OCI-LY7 (cell line): ENCODE results near the gene DOCK9. TPM values are rescaled to one million over a fixed set of nuclear protein-coding genes. Genes with fewer than 3 reads are reported as not detected.

Source experiments
- BruUV-seq: library from RNA; stranded (reverse); fragments of 400-500 nt; replicated peaks from 2 replicates; lab custom pipeline; 2021; lab: Mats Ljungman, UMichigan
- CTCF ChIA-PET: fragments of 300-600 bp; sonication (Branson Sonifier 250); formaldehyde crosslinking; loops from one replicate; lab custom pipeline; 2022; ENCODE audit warnings: antibody characterized with exemption; ENCODE audit not compliant: unreplicated experiment; lab: Charles Lee
- POLR2A ChIA-PET: fragments of 300-600 bp; sonication (Branson Sonifier 250); formaldehyde crosslinking; loops from one replicate; lab custom pipeline; 2022; ENCODE audit warnings: antibody characterized with exemption; lab: Charles Lee
- DNase-seq: peaks from one replicate; pipeline ENCODE4 v3.0.0-alpha.2; 2015; ENCODE audit warnings: low spot score
- H2AFZ ChIP-seq: fragments of 200-600 bp; sonication (generic), shearing (Covaris generic); 2 replicates; pipeline ENCODE4 v1.6.1; 2014; ENCODE audit warnings: mild to moderate bottlenecking, antibody characterized with exemption, low read length, moderate library complexity
- H3K27ac ChIP-seq: fragments of 200-600 bp; sonication (generic); 2 replicates; pipeline ENCODE4 v1.5.1; 2014; ENCODE audit warnings: mixed run types, low read depth, mild to moderate bottlenecking, moderate library complexity, low read length, inconsistent platforms; ENCODE audit not compliant: poor library complexity, severe bottlenecking
- H3K36me3 ChIP-seq: fragments of 200-600 bp; sonication (generic); 2 replicates; pipeline ENCODE4 v1.6.1; 2014; ENCODE audit warnings: mild to moderate bottlenecking, antibody characterized with exemption, low read length, moderate library complexity, mixed read lengths; ENCODE audit not compliant: insufficient read depth
- H3K4me1 ChIP-seq: fragments of 200-600 bp; sonication (generic); 2 replicates; pipeline ENCODE4 v1.5.1; 2014; ENCODE audit warnings: mild to moderate bottlenecking, low read length; ENCODE audit not compliant: insufficient read depth, poor library complexity, severe bottlenecking
- H3K4me2 ChIP-seq: fragments of 200-600 bp; sonication (generic); 2 replicates; pipeline ENCODE4 v1.6.1; 2014; ENCODE audit warnings: mild to moderate bottlenecking, low read length
- H3K4me3 ChIP-seq: fragments of 200-600 bp; sonication (generic); 2 replicates; pipeline ENCODE4 v1.5.1; 2014; ENCODE audit warnings: mild to moderate bottlenecking, low read depth, low read length; ENCODE audit not compliant: poor library complexity, severe bottlenecking
- H3K79me2 ChIP-seq: fragments of 200-600 bp; sonication (generic); 2 replicates; pipeline ENCODE4 v1.6.1; 2016; ENCODE audit warnings: low read depth, mild to moderate bottlenecking, low read length, moderate library complexity, mixed read lengths; ENCODE audit not compliant: insufficient read depth
- H3K9me2 ChIP-seq: fragments of 200-600 bp; sonication (generic); 2 replicates; pipeline ENCODE4 v1.6.1; 2016; ENCODE audit warnings: mild to moderate bottlenecking, low read length, mixed read lengths; ENCODE audit not compliant: insufficient read depth
- H3K9me3 ChIP-seq: fragments of 200-600 bp; sonication (generic); 2 replicates; pipeline ENCODE4 v1.6.1; 2014; ENCODE audit warnings: mild to moderate bottlenecking, mixed run types, low read length, mixed read lengths
- H4K20me1 ChIP-seq: fragments of 200-600 bp; sonication (generic); 2 replicates; pipeline ENCODE4 v1.6.1; 2014; ENCODE audit warnings: mild to moderate bottlenecking, antibody characterized with exemption, low read length, moderate library complexity, mixed read lengths; ENCODE audit not compliant: insufficient read depth
- CTCF ChIP-seq: fragments of 200-600 bp; sonication (generic); conservative IDR thresholded peaks from 2 replicates; pipeline ENCODE4 v1.5.1; 2014; ENCODE audit warnings: mild to moderate bottlenecking, antibody characterized with exemption, low read length, moderate library complexity, mixed read lengths
- EZH2phosphoT487 ChIP-seq: fragments of 200-600 bp; sonication (generic); IDR thresholded peaks from 2 replicates; pipeline ENCODE4 v1.6.1; 2018; ENCODE audit warnings: low read depth, borderline replicate concordance, mild to moderate bottlenecking, mixed run types, antibody characterized with exemption, low read length, moderate library complexity, mixed read lengths
- intact Hi-C: fragments of 100-400 bp; cut with micrococcal nuclease; formaldehyde crosslinking; loops from one replicate; pipeline ENCODE4 v1.10.0; 2022; ENCODE audit not compliant: unreplicated experiment
- total RNA-seq, 2 experiments: library from RNA; depleted of rRNA in 1 of 2; stranded (reverse); fragments of >200 nt in 1 of 2; shearing (Covaris generic) in 1 of 2; gene quantifications; 2 replicates each; pipeline ENCODE4 v1.2.3, GENCODE V29; 2014 to 2022

Gene DOCK9
- total RNA-seq, 2 experiments from 2014 or later, result 24.0 to 28.0 TPM

GRCh38 chr13:98889419-98890085 is 88.3 kb downstream of the DOCK9 start:
- H3K4me1 ChIP-seq, result peaks cover 5% of the 10 kb centered on the region
- CTCF ChIA-PET, result no interaction called here
- intact Hi-C loops, result no loop called here
- H3K9me3 ChIP-seq, result no peaks in the 10 kb centered on the region
- H3K4me3 ChIP-seq, result no peak overlapping the region
- TF ChIP-seq CTCF, result no peak
- BruUV-seq, result no TSS peak
- H3K36me3 ChIP-seq, result peaks cover 7% of the 10 kb centered on the region
- DNase-seq, result no peak
- H4K20me1 ChIP-seq, result no peaks in the 10 kb centered on the region
- H2AFZ ChIP-seq, result no peak overlapping the region
- POLR2A ChIA-PET, result interaction anchor here (1.4 kb wide), 1 partner anchor 20 kb away, joined by 4 read pairs; no protein-coding TSS in a partner anchor
- no peak overlapping the region for H3K4me2 ChIP-seq
- no peaks in the 10 kb centered on the region for H3K9me2 ChIP-seq
- H3K27ac ChIP-seq, result no peak overlapping the region
- H3K79me2 ChIP-seq, result no peaks in the 10 kb centered on the region

- POLR2A ChIA-PET, result no interaction called here
- BruUV-seq, result no TSS peak
- H3K36me3 ChIP-seq, result peaks cover 11% of the 10 kb centered on the region
Observed at GRCh38 chr13:98888890-98889279, 89.0 kb downstream of the DOCK9 start.

More at GRCh38 chr13:98888890-98889279, 89.0 kb downstream of the DOCK9 start:
- Histone ChIP-seq H2AFZ (no peak overlapping the region), H3K4me2 (no peak overlapping the region), H3K9me2 (no peaks in the 10 kb centered on the region), H3K9me3 (no peaks in the 10 kb centered on the region), H3K4me3 (no peak overlapping the region), H3K27ac (no peak overlapping the region), H4K20me1 (no peaks in the 10 kb centered on the region), H3K79me2 (no peaks in the 10 kb centered on the region), H3K4me1 (peaks cover 5% of the 10 kb centered on the region)
- no peak for DNase-seq
- CTCF ChIA-PET, result no interaction called here
- intact Hi-C loops, result no loop called here
- no peak for TF ChIP-seq EZH2phosphoT487
- TF ChIP-seq CTCF, result no peak
